GM19468 (cell line): ENCODE measurements around the gene FAM98C.
"Not testable (repeated sequence)": the region's sequence is repeated elsewhere in the genome, so short reads cannot be mapped to it uniquely, and the experiment has no call there.

Source experiments
- ATAC-seq: cut with Tn5 transposase; IDR thresholded peaks from one replicate; pipeline ENCODE4 v1.9.1; 2021; ENCODE audit warnings: mild to moderate bottlenecking, moderate library complexity, moderate number of reproducible peaks; ENCODE audit not compliant: unreplicated experiment; ENCODE audit errors: extremely low read depth

The FAM98C gene

DNA sequence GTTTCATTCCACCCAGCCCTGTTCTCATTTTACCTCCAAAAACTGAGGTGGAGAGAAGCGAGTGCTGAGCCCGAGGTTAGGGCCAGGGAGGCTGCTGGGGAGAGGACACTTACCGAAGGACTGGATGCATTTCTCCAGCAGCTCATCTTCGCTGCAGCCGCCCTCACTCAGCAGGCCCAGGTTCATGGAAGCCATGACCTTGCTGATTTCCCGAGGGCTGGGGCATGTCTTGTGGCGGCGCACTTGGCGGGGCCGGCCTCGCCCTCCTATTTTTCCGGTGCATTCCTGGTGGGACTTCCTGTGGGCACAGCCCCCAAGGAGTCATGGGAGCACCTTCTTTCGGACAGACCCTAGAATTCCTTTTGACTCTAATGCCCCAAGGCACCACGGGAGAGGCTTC lies 19.0 kb downstream of the FAM98C start:
- no peak for ATAC-seq

DNA sequence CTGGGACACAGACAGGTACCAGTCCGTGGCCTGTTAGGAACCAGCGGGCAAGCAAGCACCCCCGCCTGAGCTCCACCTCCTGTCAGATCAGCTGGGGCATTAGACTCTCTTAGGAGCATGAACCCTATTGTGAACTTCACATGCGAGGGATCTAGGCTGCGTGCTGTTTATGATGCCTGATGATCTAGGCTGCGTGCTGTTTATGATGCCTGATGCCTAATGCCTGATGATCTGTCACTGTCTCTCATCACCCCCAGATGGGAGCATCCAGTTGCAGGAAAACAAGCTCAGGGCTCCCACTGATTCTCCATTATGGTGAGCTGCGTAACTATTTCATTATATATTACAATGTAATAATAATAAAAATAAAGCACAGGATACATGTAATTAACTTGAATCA lies 19.5 kb downstream of the FAM98C start:
- ATAC-seq: no peak

DNA sequence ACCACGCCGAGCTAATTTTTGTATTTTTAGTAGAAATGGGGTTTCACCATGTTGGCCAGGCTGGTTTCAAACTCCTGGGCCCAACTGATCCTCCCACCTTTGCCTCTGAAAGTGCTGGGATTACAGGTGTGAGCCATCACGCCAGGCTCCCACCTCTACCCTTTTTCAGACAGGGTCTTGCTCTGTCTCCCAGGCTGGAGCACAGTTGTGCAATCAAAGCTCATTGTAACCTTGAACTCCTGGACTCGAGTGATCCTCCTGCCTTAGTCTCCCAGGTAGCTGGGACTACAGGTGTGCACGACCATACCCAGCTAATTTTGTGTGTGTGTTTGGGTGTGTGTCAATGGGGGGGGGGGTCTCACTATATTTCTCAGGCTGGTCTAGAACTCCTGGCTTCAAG lies 21.4 kb downstream of the FAM98C start:
- ATAC-seq: no peak

DNA sequence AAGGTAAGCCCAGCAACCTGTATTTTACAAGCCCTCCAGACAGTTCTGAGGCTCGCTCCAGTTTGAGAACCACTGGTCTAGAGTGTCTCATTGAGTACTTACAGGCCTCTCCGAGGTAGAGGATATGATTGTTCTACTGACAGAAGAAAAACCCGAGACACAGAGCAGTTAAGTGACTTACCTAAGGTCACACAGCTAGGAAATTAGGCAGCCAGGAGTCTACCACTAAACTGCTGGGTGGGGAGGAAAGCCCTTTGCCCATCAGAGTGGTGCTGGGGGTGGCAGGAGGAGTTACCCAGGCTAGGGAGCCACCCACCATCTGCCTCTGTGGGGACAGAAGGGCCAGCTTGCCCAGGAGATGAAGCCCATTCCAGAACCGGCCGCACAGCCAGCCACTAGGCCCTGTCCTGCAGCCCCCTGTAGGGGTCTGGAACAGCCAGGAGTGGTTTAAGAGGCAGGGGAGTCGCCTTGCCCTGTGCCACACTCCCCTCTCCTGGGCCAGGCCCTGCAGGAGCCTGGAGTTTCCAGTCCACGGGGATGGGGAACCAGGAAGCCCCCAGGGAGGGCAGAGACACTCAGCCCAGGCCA lies 22.4 kb downstream of the FAM98C start:
- no peak for ATAC-seq

DNA sequence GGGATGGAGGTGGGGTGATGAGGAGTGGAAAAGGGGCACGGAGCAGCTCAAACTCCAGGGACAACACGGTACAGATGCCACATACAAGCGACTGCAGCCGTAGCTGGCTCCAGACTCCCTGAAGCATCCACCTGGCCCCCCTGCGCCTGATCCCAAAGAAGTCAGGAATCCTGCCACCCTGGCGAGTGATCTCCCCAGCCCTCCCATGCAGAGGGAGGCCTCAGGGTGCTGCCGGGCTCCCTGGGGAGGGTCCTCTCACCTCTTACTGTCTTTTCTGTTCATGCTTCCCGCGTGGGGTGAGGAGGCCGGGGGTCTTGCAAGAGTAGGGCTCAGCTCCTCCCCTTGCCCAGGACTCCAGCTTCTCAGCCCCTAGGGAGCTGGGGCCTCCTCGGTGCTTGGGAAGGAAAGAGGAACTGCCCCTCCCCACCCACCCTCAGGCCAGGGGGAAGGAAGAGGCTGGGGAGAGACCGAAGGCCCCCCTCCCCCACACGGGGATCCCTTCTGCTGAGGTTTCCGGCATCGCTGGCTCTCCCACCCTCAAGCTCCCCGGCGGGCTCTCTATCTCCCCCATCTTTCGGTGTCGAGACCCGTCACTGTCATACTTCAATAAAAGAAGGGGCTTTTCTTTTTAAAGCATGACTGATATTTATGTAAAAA lies 23.0 kb downstream of the FAM98C start, which contains the start of gene RASGRP4:
Gene RASGRP4 (minus strand): TSS at position 410 of the 657 bp plus-strand sequence. CDS start 128 bp downstream, at position 282.
- no peak for ATAC-seq

DNA sequence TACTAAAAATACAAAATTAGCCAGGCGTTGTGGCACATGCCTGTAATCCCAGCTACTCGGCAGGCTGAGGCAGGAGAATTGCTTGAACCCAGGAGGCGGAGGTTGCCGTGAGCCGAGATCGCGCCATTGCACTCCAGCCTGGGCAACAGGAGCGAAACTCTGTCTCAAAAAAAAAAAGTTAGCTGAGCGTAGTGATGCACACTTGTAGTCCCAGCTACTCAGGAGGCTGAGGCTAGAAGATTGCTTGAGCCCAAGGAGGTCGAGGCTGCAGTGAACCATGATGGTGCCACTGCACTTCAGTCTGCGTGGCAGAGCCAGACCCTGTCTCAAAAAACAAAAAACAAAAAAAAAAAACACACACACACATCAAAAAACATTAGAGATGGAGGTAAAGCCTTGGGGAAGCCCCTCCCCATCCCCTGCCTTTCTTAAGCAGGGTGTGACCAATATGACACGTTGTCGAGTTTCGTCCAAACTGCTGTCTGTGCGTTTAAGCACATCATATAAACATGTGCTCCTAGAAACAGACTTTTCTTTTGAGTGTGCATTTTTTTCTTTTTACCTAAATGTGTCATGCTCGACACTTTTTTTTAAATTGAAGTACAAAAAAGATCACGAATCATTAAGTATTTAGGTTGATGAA lies 24.3 kb downstream of the FAM98C start:
- not testable (repeated sequence) for ATAC-seq

DNA sequence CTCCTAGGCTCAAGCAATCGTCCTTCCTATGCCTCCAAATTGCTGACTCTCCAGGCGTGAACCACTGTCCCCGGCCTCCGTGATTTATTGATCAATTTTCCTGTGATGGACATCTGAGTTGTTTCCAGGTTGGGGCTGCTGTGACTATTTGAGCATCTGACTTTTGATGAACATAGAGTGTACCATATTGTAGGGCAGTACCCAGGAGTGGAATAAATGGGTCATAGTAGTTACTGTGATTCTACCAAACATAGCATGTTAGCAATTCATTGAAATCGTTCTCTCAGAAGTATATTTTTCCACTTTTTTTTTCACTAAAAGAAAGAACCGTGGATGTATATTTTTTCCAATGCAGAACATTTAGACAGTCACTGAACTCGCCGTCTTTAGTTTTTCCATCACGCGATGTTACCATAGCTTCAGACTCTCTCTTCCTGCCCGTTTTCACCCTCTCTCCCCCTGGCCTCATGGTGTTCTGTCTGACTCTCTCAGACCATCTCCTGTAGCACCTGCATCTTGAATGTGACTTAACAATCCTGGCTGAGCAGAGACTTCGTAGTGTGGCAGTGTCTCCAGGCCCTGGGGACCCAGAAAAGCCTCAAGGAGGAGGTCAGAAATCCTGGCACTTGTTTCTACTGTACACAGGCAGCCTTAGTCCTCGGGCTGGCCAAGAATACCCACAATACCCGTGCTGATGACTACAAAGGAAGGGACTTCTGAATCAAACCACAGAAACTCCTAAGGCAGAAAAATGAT lies 26.3 kb downstream of the FAM98C start:
- ATAC-seq: no peak

DNA sequence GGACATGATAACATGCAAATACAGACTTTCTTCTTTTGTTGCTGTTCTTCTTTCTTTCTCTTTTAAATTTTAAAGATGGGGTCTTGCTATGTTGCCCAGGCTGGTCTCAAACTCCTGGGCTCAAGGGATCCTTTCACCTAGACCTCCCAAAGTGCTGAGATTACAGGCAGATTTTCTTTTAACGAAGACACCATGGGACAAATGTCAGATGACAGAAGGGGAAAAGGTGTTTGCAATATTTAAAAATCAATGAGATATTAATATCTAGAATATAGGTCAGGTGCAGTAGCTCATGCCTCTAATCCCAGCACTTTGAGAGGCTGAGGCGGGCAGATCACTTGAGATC lies 26.9 kb downstream of the FAM98C start:
- no peak for ATAC-seq

DNA sequence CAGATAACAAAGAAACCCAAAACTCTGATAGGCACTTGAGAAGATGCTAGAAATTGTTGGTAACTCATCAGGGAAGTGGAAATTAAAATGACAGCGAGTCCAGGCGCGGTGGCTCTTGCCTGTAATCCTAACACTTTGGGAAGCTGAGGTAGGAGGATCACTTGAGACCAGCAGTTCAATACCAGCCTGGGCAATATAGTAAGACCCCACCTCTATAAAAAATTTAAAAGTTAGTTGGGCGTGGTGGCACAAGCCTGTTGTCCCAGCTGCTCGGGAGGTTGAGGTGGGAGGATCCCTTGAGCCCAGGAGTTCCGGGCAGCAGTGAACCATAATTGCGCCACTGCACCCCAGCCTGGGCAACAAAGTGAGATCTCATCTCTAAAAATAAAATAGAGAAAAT lies 28.0 kb downstream of the FAM98C start:
- ATAC-seq: no peak

DNA sequence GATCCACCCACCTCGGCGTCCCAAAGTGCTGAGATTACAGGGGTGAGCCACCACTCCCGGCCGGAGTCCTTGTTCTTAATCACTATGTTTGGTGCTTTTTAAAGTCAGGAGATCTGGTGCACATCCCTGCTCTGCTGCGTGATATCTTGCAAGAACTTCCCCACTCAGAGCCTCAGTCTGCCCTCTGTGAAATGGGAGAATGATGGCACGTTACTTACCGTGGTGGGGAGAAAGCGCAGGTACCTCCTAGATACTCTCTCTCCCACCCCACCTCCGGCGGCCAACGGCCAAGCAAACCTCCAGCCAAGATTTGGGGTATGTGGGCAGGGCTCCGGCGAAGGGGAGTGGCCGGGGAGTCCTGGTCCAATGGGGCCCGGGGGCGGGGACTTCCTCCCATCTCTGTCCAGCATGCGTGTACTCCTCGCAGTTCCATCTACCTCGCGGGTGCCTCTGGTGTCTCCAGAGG lies 30.4 kb downstream of the FAM98C start, which contains the start of gene RYR1:
Gene RYR1 (plus strand): TSS at position 424 of the 466 bp plus-strand sequence. CDS start 139 bp downstream, outside the sequence.
- ATAC-seq: no peak

DNA sequence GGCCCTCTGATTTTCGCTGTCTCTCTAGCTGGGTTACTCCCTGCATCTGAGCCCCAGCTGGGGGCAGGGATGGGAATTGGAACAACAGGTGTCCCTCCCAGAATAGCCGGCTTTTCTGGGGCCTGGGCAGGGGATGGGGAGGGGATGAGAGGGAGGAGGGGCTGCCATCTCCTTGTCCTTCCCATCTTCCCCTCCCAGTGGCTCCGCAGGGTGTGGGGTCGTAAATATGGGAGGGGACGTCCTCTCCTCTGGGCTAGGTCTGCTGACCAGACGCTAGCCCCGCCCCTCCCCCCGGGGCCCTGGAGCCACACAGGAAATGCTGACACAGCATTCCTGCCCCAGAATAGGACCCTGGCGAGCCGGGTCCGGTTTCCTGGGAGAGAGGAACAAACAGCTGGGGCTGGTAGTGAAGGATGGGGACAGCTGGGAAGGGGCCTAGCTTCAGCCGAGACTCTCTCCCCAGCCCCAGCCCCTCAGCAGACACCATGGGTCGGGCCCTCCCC lies 31.7 kb downstream of the FAM98C start:
- ATAC-seq: no peak

DNA sequence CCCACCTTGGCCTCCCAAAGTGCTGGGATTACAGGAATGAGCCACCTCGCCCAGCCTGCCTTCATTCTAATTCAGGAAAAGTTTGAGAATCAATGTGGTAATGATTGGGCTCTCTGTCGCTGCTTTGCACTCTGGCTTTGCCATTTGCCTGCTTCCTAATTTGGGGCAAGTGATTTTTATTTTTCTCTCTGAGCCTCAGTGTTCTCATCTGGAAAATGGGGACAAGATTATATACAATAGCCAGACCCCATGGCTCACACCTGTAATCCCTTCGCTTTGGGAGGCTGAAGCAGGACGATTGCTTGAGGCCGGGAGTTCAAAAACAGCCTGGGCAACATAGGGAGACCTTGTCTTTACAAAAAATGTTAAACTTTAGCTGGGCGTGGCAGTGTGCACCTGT lies 34.4 kb downstream of the FAM98C start:
- no peak for ATAC-seq

DNA sequence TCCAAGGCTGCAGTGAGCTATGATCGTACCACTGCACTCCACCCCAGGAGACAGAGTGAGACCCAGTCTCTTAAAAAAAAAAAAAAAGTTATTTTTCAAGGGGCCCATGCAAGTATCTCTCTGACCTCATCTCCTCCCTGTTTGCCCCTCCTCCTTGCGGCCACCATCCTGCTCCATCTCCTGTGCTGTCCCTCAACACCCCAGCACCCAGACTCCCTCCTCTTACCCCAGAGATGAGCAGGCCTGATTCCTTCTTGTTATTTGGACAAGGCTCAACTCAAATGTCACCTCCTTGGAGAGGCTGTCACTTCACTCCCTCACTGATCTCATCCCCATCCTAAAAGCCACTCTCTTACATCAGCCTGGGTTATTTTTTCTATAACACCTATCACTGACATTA lies 35.0 kb downstream of the FAM98C start:
- no peak for ATAC-seq

DNA sequence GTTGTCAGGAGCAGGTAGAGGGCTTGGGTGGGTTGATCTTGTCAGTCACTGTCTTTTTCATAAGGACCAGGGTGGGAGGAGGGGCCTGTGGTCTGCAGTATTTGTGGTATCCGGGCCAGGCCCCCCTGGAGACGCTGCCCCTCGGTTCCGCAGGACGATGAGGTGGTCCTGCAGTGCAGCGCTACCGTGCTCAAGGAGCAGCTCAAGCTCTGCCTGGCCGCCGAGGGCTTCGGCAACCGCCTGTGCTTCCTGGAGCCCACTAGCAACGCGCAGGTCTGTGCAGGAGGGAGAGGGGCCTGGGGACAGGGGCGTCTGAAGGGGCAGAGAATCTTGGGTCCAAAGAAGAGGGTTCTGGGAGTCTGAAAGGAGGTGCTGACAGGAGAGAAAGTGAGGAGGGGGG lies 37.7 kb downstream of the FAM98C start:
- ATAC-seq: no peak

DNA sequence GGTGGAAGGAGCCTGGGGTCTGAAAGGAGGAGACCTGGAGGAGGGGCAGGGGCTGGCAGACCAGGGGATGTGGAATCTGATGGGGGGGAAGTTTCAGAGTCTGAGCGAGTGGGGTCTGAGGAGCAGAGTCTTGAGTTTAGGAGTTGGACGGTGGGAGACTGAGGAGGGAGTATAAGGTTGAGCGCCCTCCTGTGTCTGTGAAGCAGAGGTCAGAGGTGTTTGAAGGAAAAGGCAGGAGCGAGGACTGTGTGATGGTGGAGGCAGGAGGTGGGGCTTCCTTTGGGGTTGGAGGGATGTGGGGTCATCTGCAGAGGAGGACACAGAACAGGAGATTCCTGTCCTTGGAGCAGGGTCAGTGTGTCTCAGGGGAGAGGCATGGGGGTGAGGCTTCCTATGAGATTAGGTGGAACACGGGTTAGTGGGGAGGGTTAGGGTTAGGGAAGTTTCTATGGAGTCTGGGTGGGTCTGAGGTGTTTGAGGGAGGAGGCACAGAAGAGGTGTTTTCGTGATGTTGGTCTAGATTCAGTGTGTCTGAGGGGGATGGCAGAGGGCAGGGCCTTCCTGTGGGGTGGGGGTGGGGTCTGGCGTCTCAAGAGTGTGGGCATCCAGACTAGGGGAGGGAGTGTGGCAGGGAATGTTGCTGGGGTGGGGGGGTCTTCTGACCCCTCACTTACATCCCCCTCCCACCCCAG lies 38.9 kb downstream of the FAM98C start:
- ATAC-seq: no peak

DNA sequence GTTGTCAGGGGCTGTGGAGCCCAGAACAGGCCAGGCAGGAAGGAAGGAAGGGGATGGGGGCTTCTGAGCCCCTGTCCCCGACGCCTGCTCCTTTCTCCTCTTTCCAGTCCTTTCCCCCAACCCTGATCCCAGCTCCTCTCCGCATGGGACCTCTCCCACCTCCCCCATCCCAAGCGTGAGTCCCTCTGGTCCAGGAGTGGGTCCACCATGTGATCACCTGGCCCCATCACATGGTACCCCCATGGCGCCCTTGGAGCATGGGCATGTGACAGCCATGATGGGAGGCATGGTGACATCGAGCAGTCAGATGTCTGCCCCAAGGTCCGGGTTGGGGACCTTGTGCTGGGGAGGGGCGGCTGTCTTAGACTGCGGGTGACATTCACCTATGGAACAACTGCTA lies 39.8 kb downstream of the FAM98C start:
- ATAC-seq: no peak

DNA sequence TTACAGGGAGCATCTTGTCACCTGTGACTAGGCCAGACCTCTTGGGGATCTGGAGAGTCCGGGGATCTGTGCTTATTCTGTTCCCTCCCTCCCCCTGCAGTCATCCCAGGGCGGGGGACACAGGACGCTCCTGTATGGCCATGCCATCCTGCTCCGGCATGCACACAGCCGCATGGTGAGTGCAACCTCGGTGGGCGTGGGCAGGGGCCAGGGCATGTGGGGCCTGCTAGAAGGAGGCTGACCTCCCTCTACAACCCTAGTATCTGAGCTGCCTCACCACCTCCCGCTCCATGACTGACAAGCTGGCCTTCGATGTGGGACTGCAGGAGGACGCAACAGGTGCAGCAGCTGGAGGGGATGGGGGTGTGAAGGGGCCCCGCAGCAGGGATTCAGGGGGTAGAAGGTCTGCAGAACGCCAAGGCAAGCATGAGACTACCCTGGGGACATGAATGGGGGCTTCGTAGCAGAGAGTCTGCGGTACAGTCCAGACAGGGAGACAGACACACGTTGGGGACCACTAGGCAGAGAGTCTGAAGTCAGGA lies 40.6 kb downstream of the FAM98C start:
- no peak for ATAC-seq

DNA sequence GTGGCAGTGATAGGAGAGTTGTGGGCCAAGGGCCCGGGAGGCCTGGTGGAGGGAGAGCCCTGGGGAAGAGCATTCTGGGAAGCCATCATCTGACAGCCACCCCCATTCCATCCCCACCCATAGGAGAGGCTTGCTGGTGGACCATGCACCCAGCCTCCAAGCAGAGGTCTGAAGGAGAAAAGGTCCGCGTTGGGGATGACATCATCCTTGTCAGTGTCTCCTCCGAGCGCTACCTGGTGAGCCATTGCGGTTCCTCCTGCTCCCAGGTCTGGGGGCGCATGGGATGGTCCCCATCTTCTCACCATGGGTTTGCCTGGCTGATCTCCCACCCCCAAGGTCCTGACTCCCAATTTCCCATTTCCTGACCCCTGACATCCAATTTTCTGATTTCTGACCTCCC lies 41.1 kb downstream of the FAM98C start:
- ATAC-seq: no peak

DNA sequence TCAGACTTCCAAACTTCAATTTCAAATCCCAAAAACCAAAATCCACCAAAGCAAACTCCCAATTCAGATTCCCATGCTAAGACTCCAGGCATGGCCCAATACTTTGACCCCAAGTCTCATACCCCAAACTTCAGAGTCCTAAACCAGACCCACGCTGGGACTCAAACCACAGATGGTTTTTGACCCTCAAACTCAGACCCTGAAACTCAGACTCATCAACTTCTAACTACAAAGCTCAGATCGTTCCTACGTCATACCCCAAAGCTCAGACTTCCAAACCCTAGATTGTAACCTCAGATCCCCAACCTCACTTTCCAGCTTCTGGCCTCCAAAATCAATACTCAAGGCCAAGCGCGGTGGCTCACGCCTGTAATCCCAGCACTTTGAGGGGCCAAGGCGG lies 42.5 kb downstream of the FAM98C start:
- ATAC-seq: no peak

DNA sequence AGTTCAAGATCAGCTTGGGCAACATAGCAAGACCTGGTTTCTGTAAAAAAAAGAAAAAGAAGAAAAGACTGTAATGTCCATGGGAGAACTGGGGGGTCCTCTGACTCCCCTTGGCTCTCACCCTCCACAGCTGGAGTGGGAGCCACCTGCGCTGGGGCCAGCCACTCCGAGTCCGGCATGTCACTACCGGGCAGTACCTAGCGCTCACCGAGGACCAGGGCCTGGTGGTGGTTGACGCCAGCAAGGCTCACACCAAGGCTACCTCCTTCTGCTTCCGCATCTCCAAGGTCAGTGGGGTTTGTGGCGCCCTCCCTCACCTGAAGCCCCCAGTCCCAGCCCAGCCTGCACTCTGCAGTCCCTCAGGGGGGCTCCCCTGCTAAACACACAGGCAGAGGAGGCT lies 45.3 kb downstream of the FAM98C start:
- ATAC-seq: no peak
